HEK293 (cell line): ENCODE results near the gene FLNA.

ENCODE experiments used
- CTCF ChIA-PET: fragments of 350-600 bp; formaldehyde crosslinking; extraction: SDS; loops from one replicate; lab custom pipeline; 2021; ENCODE audit warnings: antibody characterized with exemption; lab: Yijun Ruan, JAX
- POLR2A ChIA-PET: fragments of 300-600 bp; formaldehyde crosslinking; extraction: SDS; loops from one replicate; lab custom pipeline; 2020; ENCODE audit warnings: antibody characterized with exemption, inconsistent platforms; lab: Yijun Ruan, JAX
- H3K27ac ChIP-seq: fragments of 200-500 bp; sonication (Bioruptor generic); 2 replicates; pipeline ENCODE4 v1.5.1; 2014; ENCODE audit warnings: low read depth, low read length, control low read depth, inconsistent platforms; ENCODE audit errors: extremely low read depth
- H3K36me3 ChIP-seq, 2 experiments: fragments of 200-500 bp in 1 of 2; sonication (Bioruptor generic) in 1 of 2; 1 replicate in 1 of 2; 2 replicates in 1 of 2; pipeline ENCODE4 v1.5.1; 2014 to 2017; ENCODE audit warnings: inconsistent platforms in 2 of 2, low read length in 2 of 2; ENCODE audit not compliant: control insufficient read depth in 2 of 2, insufficient read depth in 1 of 2
- H3K4me1 ChIP-seq: fragments of 200-500 bp; sonication (Bioruptor generic); 2 replicates; pipeline ENCODE4 v1.5.1; 2014; ENCODE audit warnings: mild to moderate bottlenecking, low read length, inconsistent platforms; ENCODE audit not compliant: control insufficient read depth, insufficient read depth
- H3K4me3 ChIP-seq: 2 replicates; pipeline ENCODE4 v1.5.1; 2011; ENCODE audit warnings: low read depth, mild to moderate bottlenecking, control low read depth, low read length, moderate library complexity
- H3K9me3 ChIP-seq: fragments of 200-500 bp; sonication (Bioruptor generic); 2 replicates; pipeline ENCODE4 v1.5.1; 2014; ENCODE audit warnings: low read depth, low read length, inconsistent platforms; ENCODE audit not compliant: control insufficient read depth, insufficient read depth
- GLI4 ChIP-seq: fragments of 450-650 bp; formaldehyde crosslinking; IDR thresholded peaks from 2 replicates; pipeline ENCODE4 v1.5.1; 2016; ENCODE audit warnings: missing biosample characterization, missing genetic modification characterization
- KLF7 ChIP-seq: fragments of 450-650 bp; formaldehyde crosslinking; IDR thresholded peaks from 2 replicates; pipeline ENCODE4 v1.5.1; 2016; ENCODE audit warnings: missing biosample characterization, missing genetic modification characterization, borderline replicate concordance
- OVOL3 ChIP-seq: fragments of 450-650 bp; formaldehyde crosslinking; IDR thresholded peaks from 2 replicates; pipeline ENCODE4 v1.5.1; 2016; ENCODE audit warnings: missing biosample characterization, missing genetic modification characterization
- ZFHX2 ChIP-seq: fragments of 450-650 bp; formaldehyde crosslinking; conservative IDR thresholded peaks from 2 replicates; pipeline ENCODE4 v1.5.1; 2016; ENCODE audit warnings: missing biosample characterization, missing genetic modification characterization
- ZIC2 ChIP-seq: fragments of 450-650 bp; formaldehyde crosslinking; IDR thresholded peaks from 2 replicates; pipeline ENCODE4 v1.5.1; 2016; ENCODE audit warnings: missing biosample characterization, missing genetic modification characterization
- ZNF10 ChIP-seq: fragments of 450-650 bp; formaldehyde crosslinking; IDR thresholded peaks from 2 replicates; pipeline ENCODE4 v1.5.1; 2017; ENCODE audit warnings: missing biosample characterization, missing genetic modification characterization
- ZNF132 ChIP-seq: fragments of 450-650 bp; formaldehyde crosslinking; IDR thresholded peaks from 2 replicates; pipeline ENCODE4 v1.5.1; 2017; ENCODE audit warnings: missing biosample characterization, missing genetic modification characterization, borderline replicate concordance
- ZNF501 ChIP-seq: fragments of 450-650 bp; formaldehyde crosslinking; IDR thresholded peaks from 2 replicates; pipeline ENCODE4 v1.5.1; 2016; ENCODE audit warnings: missing biosample characterization, missing genetic modification characterization
- ZNF654 ChIP-seq: fragments of 450-650 bp; formaldehyde crosslinking; IDR thresholded peaks from 2 replicates; pipeline ENCODE4 v1.5.1; 2016; ENCODE audit warnings: low read depth, missing biosample characterization, missing genetic modification characterization
- ZNF658 ChIP-seq: fragments of 450-650 bp; formaldehyde crosslinking; IDR thresholded peaks from 2 replicates; pipeline ENCODE4; 2016; ENCODE audit warnings: missing biosample characterization, missing genetic modification characterization
- ZNF660 ChIP-seq: fragments of 450-650 bp; IDR thresholded peaks from 2 replicates; pipeline ENCODE4 v1.5.1; 2018; ENCODE audit warnings: missing biosample characterization, mild to moderate bottlenecking, missing genetic modification characterization
- ZNF837 ChIP-seq: fragments of 450-650 bp; formaldehyde crosslinking; IDR thresholded peaks from 2 replicates; pipeline ENCODE4 v1.5.1; 2016; ENCODE audit warnings: missing biosample characterization, missing genetic modification characterization
- TF ChIP-seq, protein P1 (sequence below): fragments of 450-650 bp; formaldehyde crosslinking; IDR thresholded peaks from 2 replicates; pipeline ENCODE4 v1.5.1; 2016; ENCODE audit warnings: missing biosample characterization, missing genetic modification characterization, borderline replicate concordance
- TF ChIP-seq, protein P2 (sequence below): fragments of 450-650 bp; formaldehyde crosslinking; IDR thresholded peaks from 2 replicates; pipeline ENCODE4 v1.5.1; 2016; ENCODE audit warnings: missing biosample characterization, missing genetic modification characterization
- TF ChIP-seq, protein P3 (sequence below): fragments of 450-650 bp; formaldehyde crosslinking; IDR thresholded peaks from 2 replicates; pipeline ENCODE4 v1.5.1; 2016; ENCODE audit warnings: missing biosample characterization, missing genetic modification characterization
- TF ChIP-seq, protein P4 (sequence below): fragments of 450-650 bp; formaldehyde crosslinking; IDR thresholded peaks from 2 replicates; pipeline ENCODE4 v1.5.1; 2017; ENCODE audit warnings: missing biosample characterization, missing genetic modification characterization
- TF ChIP-seq, protein P5 (sequence below): fragments of 450-650 bp; formaldehyde crosslinking; IDR thresholded peaks from 2 replicates; pipeline ENCODE4 v1.5.1; 2017; ENCODE audit warnings: missing biosample characterization, missing genetic modification characterization

Gene FLNA

DNA sequence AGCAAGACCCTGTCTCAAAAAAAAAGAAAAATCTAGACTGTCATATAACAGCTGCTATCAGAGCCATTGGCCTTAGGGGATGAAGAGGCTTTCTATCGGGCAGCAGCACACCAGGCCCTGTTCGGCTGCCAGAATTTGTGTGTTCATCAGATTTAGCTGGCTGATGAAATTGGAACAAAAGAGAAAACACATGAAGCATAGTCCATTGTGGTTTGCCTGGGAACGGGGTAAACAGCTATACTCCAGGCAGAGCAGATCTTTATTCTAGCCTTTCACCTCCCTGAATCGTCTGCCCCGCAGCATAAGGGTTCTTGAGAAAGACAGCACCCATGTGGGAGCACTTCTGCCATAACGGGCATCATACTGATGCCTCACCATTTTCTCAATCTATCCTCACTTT lies 67.2 kb downstream of the FLNA start:
- Histone ChIP-seq H3K9me3 (no peaks in the 10 kb centered on the region), H3K4me3 (no peak overlapping the region), H3K4me1 (no peaks in the 10 kb centered on the region), H3K27ac (no peak overlapping the region), H3K36me3 (no peaks in the 10 kb centered on the region)
- CTCF ChIA-PET, result interaction anchor here (1.0 to 3.1 kb wide), 5 partner anchors 8 to 168 kb away, joined by 3 to 21 read pairs (median 10); no protein-coding TSS in a partner anchor
- TF ChIP-seq ZNF10 (tag by site-specific recombination), result no peak
- no peak for TF ChIP-seq ZNF658 (tag by site-specific recombination)
- TF ChIP-seq, protein P1, sequence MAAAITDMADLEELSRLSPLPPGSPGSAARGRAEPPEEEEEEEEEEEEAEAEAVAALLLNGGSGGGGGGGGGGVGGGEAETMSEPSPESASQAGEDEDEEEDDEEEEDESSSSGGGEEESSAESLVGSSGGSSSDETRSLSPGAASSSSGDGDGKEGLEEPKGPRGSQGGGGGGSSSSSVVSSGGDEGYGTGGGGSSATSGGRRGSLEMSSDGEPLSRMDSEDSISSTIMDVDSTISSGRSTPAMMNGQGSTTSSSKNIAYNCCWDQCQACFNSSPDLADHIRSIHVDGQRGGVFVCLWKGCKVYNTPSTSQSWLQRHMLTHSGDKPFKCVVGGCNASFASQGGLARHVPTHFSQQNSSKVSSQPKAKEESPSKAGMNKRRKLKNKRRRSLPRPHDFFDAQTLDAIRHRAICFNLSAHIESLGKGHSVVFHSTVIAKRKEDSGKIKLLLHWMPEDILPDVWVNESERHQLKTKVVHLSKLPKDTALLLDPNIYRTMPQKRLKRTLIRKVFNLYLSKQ (tag by site-specific recombination), result no peak
- no peak for TF ChIP-seq ZNF660 (tag by site-specific recombination)
- TF ChIP-seq ZFHX2 (tag by site-specific recombination), result no peak
- TF ChIP-seq, protein P2, sequence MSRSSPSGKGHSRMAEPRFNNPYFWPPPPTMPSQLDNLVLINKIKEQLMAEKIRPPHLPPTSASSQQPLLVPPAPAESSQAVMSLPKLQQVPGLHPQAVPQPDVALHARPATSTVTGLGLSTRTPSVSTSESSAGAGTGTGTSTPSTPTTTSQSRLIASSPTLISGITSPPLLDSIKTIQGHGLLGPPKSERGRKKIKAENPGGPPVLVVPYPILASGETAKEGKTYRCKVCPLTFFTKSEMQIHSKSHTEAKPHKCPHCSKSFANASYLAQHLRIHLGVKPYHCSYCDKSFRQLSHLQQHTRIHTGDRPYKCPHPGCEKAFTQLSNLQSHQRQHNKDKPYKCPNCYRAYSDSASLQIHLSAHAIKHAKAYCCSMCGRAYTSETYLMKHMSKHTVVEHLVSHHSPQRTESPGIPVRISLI (tag by site-specific recombination), result no peak
- TF ChIP-seq OVOL3 (tag by site-specific recombination), result no peak
- TF ChIP-seq GLI4 (tag by site-specific recombination), result no peak
- TF ChIP-seq, protein P3, sequence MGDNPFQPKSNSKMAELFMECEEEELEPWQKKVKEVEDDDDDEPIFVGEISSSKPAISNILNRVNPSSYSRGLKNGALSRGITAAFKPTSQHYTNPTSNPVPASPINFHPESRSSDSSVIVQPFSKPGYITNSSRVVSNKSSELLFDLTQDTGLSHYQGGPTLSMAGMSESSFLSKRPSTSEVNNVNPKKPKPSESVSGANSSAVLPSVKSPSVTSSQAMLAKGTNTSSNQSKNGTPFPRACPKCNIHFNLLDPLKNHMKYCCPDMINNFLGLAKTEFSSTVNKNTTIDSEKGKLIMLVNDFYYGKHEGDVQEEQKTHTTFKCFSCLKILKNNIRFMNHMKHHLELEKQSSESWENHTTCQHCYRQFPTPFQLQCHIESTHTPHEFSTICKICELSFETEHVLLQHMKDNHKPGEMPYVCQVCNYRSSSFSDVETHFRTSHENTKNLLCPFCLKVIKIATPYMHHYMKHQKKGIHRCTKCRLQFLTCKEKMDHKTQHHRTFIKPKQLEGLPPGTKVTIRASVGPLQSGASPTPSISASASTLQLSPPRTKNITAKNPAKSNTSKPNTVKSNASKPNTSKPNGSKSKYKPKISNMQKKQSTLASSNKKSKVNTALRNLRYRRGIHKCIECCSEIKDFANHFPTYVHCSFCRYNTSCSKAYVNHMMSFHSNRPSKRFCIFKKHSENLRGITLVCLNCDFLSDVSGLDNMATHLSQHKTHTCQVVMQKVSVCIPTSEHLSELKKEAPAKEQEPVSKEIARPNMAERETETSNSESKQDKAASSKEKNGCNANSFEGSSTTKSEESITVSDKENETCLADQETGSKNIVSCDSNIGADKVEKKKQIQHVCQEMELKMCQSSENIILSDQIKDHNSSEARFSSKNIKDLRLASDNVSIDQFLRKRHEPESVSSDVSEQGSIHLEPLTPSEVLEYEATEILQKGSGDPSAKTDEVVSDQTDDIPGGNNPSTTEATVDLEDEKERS, result no peak
- TF ChIP-seq ZNF837, result no peak
- POLR2A ChIA-PET, result no interaction called here

DNA sequence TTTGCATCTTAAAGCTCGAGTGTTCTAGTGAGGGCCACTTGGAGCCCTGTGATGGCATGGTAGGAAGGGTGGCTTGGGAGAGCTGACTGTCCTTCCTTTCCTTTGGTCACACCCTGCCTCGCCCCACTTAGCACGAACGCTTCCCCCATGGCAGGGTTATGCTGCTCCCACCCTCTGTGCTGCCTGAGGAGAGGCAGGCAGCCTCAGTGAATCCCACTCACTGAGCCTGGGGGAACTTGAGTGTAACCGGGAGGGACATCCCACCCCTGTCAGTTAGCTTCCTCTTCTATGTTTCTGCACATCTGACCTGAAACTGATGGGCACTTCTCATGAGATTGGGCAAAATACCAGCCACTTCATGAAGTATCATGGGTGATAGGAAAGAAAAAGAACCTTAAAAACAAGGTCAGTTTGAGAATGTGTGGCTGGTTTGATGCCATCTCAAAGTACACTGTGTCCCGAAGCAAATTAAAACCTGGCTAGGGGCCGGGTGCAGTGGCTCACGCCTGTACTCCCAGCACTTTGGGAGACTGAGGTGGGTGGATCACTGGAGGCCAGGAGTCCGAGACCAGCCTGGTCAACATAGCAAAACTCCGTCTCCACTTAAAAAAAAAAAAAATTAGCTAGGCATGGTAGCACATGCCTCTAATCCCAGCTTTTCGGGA lies 68.8 kb downstream of the FLNA start:
- H3K36me3 ChIP-seq, result no peaks in the 10 kb centered on the region
- H3K9me3 ChIP-seq, result no peaks in the 10 kb centered on the region
- H3K4me3 ChIP-seq, result no peak overlapping the region
- POLR2A ChIA-PET, result no interaction called here
- CTCF ChIA-PET, result interaction anchor here (0.5 to 0.9 kb wide), 5 partner anchors 8 to 338 kb away, joined by 3 to 6 read pairs (median 3); no protein-coding TSS in a partner anchor
- no peak overlapping the region for H3K27ac ChIP-seq
- TF ChIP-seq ZNF132 (tag by site-specific recombination), result no peak
- TF ChIP-seq, protein P4, sequence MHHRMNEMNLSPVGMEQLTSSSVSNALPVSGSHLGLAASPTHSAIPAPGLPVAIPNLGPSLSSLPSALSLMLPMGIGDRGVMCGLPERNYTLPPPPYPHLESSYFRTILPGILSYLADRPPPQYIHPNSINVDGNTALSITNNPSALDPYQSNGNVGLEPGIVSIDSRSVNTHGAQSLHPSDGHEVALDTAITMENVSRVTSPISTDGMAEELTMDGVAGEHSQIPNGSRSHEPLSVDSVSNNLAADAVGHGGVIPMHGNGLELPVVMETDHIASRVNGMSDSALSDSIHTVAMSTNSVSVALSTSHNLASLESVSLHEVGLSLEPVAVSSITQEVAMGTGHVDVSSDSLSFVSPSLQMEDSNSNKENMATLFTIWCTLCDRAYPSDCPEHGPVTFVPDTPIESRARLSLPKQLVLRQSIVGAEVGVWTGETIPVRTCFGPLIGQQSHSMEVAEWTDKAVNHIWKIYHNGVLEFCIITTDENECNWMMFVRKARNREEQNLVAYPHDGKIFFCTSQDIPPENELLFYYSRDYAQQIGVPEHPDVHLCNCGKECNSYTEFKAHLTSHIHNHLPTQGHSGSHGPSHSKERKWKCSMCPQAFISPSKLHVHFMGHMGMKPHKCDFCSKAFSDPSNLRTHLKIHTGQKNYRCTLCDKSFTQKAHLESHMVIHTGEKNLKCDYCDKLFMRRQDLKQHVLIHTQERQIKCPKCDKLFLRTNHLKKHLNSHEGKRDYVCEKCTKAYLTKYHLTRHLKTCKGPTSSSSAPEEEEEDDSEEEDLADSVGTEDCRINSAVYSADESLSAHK (tag by site-specific recombination), result no peak
- TF ChIP-seq ZNF501 (tag by site-specific recombination), result no peak
- TF ChIP-seq ZIC2, result peak; percentile 30
- TF ChIP-seq, protein P5, sequence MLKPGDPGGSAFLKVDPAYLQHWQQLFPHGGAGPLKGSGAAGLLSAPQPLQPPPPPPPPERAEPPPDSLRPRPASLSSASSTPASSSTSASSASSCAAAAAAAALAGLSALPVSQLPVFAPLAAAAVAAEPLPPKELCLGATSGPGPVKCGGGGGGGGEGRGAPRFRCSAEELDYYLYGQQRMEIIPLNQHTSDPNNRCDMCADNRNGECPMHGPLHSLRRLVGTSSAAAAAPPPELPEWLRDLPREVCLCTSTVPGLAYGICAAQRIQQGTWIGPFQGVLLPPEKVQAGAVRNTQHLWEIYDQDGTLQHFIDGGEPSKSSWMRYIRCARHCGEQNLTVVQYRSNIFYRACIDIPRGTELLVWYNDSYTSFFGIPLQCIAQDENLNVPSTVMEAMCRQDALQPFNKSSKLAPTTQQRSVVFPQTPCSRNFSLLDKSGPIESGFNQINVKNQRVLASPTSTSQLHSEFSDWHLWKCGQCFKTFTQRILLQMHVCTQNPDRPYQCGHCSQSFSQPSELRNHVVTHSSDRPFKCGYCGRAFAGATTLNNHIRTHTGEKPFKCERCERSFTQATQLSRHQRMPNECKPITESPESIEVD (tag by site-specific recombination), result no peak
- no peak for TF ChIP-seq ZNF654
- no peak for TF ChIP-seq KLF7 (tag by site-specific recombination)
- no peaks in the 10 kb centered on the region for H3K4me1 ChIP-seq
